Breast epithelium (tissue), 3 donors: ENCODE measurements around the gene ATP8B4.

ENCODE experiments used
- POLR2A ChIP-seq: fragments of 450-650 bp; IDR thresholded peaks from one replicate; pipeline ENCODE4 v1.6.1; 2016; ENCODE audit warnings: antibody characterized with exemption, mild to moderate bottlenecking, moderate library complexity
- TF ChIP-seq, protein P1 (sequence below), 3 donors: fragments of 450-650 bp; IDR thresholded peaks; one replicate each; pipeline ENCODE4 v1.5.1; 2016 to 2017; ENCODE audit warnings: antibody characterized with exemption in 3 of 3, mild to moderate bottlenecking in 3 of 3, moderate library complexity in 3 of 3

DNA sequence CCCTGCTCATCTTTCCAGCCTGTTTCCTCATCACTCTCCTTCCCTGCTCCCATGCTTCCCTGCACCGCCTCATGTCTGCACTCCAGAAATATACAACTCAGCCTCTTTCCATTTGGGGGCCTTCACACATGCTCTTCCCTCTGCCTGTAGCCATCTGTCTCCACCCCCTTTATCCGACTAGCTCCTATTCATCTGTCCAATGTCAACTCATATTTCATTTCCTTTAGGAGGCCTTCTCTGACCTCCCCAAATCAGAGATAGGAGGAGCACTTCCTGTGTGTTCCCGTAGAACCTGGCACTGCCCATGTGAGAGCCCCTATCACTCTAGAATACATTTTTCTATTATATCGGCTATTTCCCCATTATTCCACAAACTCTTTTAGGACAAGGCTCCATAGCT lies 10.6 kb downstream of the ATP8B4 start:
- TF ChIP-seq, protein P1, sequence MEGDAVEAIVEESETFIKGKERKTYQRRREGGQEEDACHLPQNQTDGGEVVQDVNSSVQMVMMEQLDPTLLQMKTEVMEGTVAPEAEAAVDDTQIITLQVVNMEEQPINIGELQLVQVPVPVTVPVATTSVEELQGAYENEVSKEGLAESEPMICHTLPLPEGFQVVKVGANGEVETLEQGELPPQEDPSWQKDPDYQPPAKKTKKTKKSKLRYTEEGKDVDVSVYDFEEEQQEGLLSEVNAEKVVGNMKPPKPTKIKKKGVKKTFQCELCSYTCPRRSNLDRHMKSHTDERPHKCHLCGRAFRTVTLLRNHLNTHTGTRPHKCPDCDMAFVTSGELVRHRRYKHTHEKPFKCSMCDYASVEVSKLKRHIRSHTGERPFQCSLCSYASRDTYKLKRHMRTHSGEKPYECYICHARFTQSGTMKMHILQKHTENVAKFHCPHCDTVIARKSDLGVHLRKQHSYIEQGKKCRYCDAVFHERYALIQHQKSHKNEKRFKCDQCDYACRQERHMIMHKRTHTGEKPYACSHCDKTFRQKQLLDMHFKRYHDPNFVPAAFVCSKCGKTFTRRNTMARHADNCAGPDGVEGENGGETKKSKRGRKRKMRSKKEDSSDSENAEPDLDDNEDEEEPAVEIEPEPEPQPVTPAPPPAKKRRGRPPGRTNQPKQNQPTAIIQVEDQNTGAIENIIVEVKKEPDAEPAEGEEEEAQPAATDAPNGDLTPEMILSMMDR (IDR thresholded peaks at IDR 0.05) = no peak
- TF ChIP-seq POLR2A = no peak
